Fibroblast of gingiva (primary cell): ENCODE results near the gene FBXO36.

ENCODE experiments used
- DNase-seq: peaks from one replicate; pipeline ENCODE4 v3.0.0-alpha.2; 2011; ENCODE audit warnings: low read depth

Gene FBXO36

GRCh38 chr2:230050136-230050535 lies 127.8 kb downstream of the FBXO36 start:
- DNase-seq = no peak

- DNase-seq = peak; percentile 55
These were observed 130.0 kb downstream of the FBXO36 start for GRCh38 chr2:230052299-230052698.

GRCh38 chr2:230053753-230054478 lies 131.6 kb downstream of the FBXO36 start:
- peak; percentile 19 for DNase-seq

GRCh38 chr2:230060672-230061293 lies 138.5 kb downstream of the FBXO36 start:
- no peak for DNase-seq
